H1 (cell line): ENCODE measurements around the gene POGK. TPM values are rescaled to one million over a fixed set of nuclear protein-coding genes. Genes with fewer than 3 reads are reported as not detected.

Experiments used
- CTCF ChIA-PET: fragments of 300-600 bp; sonication (Branson Sonifier 250); formaldehyde crosslinking; loops from one replicate; lab custom pipeline; 2021; ENCODE audit not compliant: partially characterized antibody; lab: Charles Lee
- POLR2A ChIA-PET: fragments of 300-600 bp; sonication (Branson Sonifier 250); formaldehyde crosslinking; loops from one replicate; lab custom pipeline; 2021; ENCODE audit warnings: inconsistent platforms; ENCODE audit not compliant: partially characterized antibody; lab: Charles Lee
- DNase-seq, 2 experiments: peaks; one replicate each; pipeline versions ENCODE4 v3.0.0 to v3.0.0-alpha.2; 2010 to 2022; ENCODE audit warnings: low spot score in 2 of 2, low read depth in 1 of 2, mixed read lengths in 1 of 2
- FAIRE-seq: peaks from 2 replicates; lab custom pipeline; 2011; peaks lifted over from hg19 to GRCh38; lab: Jason Lieb, UNC
- H2AFZ ChIP-seq: 2 replicates; pipeline ENCODE4 v1.8.1; 2012; ENCODE audit warnings: low read length, inconsistent platforms
- H2AK5ac ChIP-seq: 2 replicates; pipeline ENCODE4 v1.6.1; 2013; ENCODE audit warnings: low read depth, low read length
- H2BK120ac ChIP-seq: replicated peaks from 2 replicates; pipeline ENCODE3; 2013; ENCODE audit warnings: low read depth, low read length, inconsistent platforms
- H2BK12ac ChIP-seq: 2 replicates; pipeline ENCODE4 v1.6.1; 2013; ENCODE audit warnings: low read depth, low read length
- H2BK15ac ChIP-seq: 2 replicates; pipeline ENCODE4 v1.6.1; 2013; ENCODE audit warnings: low read length
- H2BK20ac ChIP-seq: 2 replicates; pipeline ENCODE4 v1.6.1; 2013; ENCODE audit warnings: low read length
- H2BK5ac ChIP-seq: 2 replicates; pipeline ENCODE4 v1.6.1; 2013; ENCODE audit warnings: low read depth, low read length
- H3K14ac ChIP-seq: 2 replicates; pipeline ENCODE4 v1.6.1; 2013; ENCODE audit warnings: inconsistent platforms; ENCODE audit not compliant: insufficient read length
- H3K18ac ChIP-seq: 2 replicates; pipeline ENCODE4 v1.6.1; 2013; ENCODE audit warnings: low read length; ENCODE audit errors: extremely low read depth
- H3K23ac ChIP-seq: 2 replicates; pipeline ENCODE4 v1.6.1; 2013; ENCODE audit warnings: inconsistent platforms; ENCODE audit not compliant: insufficient read length
- H3K23me2 ChIP-seq: 2 replicates; pipeline ENCODE4 v1.6.1; 2013; ENCODE audit warnings: low read depth, low read length
- H3K27ac ChIP-seq: 2 replicates; pipeline ENCODE4 v1.6.1; 2011; ENCODE audit warnings: low read depth, low read length, inconsistent platforms
- H3K27me3 ChIP-seq, 4 experiments: replicated peaks in 1 of 4; 1 replicate in 1 of 4; 2 replicates in 3 of 4; pipeline versions ENCODE4 v1.6.1 to v1.8.1; 2011 to 2013; ENCODE audit warnings: low read length in 3 of 4, mild to moderate bottlenecking in 3 of 4, inconsistent platforms in 2 of 4, mixed read lengths in 2 of 4, moderate library complexity in 1 of 4; ENCODE audit not compliant: control insufficient read depth in 3 of 4, insufficient read depth in 3 of 4; ENCODE audit errors: extremely low read depth in 1 of 4
- H3K36me3 ChIP-seq, 4 experiments: 2 replicates each; pipeline versions ENCODE4 v1.6.1 to v1.8.1; 2011 to 2013; ENCODE audit warnings: mild to moderate bottlenecking in 4 of 4, low read length in 3 of 4, moderate library complexity in 2 of 4, control low read depth in 1 of 4, inconsistent platforms in 1 of 4; ENCODE audit not compliant: insufficient read depth in 4 of 4, control insufficient read depth in 2 of 4
- H3K4ac ChIP-seq: replicated peaks from 2 replicates; pipeline ENCODE3; 2013; ENCODE audit warnings: low read length, low read depth, mixed read lengths, inconsistent platforms; ENCODE audit not compliant: insufficient read length
- H3K4me1 ChIP-seq, 4 experiments: replicated peaks in 1 of 4; 1 replicate in 1 of 4; 2 replicates in 3 of 4; pipeline versions ENCODE4 v1.6.1 to v1.8.1; 2011 to 2013; ENCODE audit warnings: low read length in 3 of 4, inconsistent platforms in 2 of 4, mixed read lengths in 1 of 4; ENCODE audit not compliant: insufficient read depth in 4 of 4, control insufficient read depth in 3 of 4
- H3K4me2 ChIP-seq, 2 experiments: 2 replicates each; pipeline versions ENCODE4 v1.6.1 to v1.8.1; 2011 to 2013; ENCODE audit warnings: low read depth in 2 of 2, low read length in 2 of 2, control low read depth in 1 of 2, inconsistent platforms in 1 of 2, mild to moderate bottlenecking in 1 of 2; ENCODE audit not compliant: insufficient read depth in 1 of 2
- H3K4me3 ChIP-seq, 4 experiments: fragments of 200-600, 300-600 bp in 1 of 4; sonication (generic), shearing (Covaris generic), sonication (Bioruptor Twin) in 1 of 4; 2 replicates each; pipeline versions ENCODE4 v1.5.1 to v1.8.1; 2011 to 2016; ENCODE audit warnings: low read length in 4 of 4, low read depth in 3 of 4, control low read depth in 2 of 4, inconsistent platforms in 2 of 4, mild to moderate bottlenecking in 2 of 4, mixed read lengths in 1 of 4, moderate library complexity in 1 of 4; ENCODE audit not compliant: insufficient read depth in 2 of 4; ENCODE audit errors: extremely low read depth in 1 of 4
- H3K56ac ChIP-seq: replicated peaks from 2 replicates; pipeline ENCODE3; 2013; ENCODE audit warnings: low read depth, mild to moderate bottlenecking, mixed read lengths, low read length, inconsistent platforms; ENCODE audit not compliant: insufficient read length
- H3K79me1 ChIP-seq: 2 replicates; pipeline ENCODE4 v1.6.1; 2013; ENCODE audit warnings: low read depth, low read length, control low read depth
- H3K79me2 ChIP-seq, 2 experiments: 2 replicates each; pipeline versions ENCODE4 v1.6.1 to v1.8.1; 2012 to 2013; ENCODE audit warnings: low read length in 2 of 2, mild to moderate bottlenecking in 2 of 2, inconsistent platforms in 1 of 2; ENCODE audit not compliant: insufficient read depth in 2 of 2, control insufficient read depth in 1 of 2
- H3K9ac ChIP-seq, 4 experiments: replicated peaks in 1 of 4; 1 replicate in 1 of 4; 2 replicates in 3 of 4; pipeline versions ENCODE4 v1.6.1 to v1.8.1; 2011 to 2013; ENCODE audit warnings: low read depth in 3 of 4, low read length in 3 of 4, control low read depth in 2 of 4, mild to moderate bottlenecking in 2 of 4, moderate library complexity in 2 of 4, inconsistent platforms in 1 of 4; ENCODE audit errors: extremely low read depth in 1 of 4
- H3K9me3 ChIP-seq, 2 experiments: 2 replicates each; pipeline versions ENCODE4 v1.6.1 to v1.8.1; 2012 to 2013; ENCODE audit warnings: mild to moderate bottlenecking in 2 of 2, moderate library complexity in 2 of 2, control low read depth in 1 of 2, inconsistent platforms in 1 of 2, low read depth in 1 of 2, low read length in 1 of 2, mixed read lengths in 1 of 2; ENCODE audit not compliant: insufficient read depth in 2 of 2
- H4K20me1 ChIP-seq, 2 experiments: replicated peaks in 1 of 2; 2 replicates each; pipeline versions ENCODE3 to v1.8.1; 2011 to 2013; ENCODE audit warnings: inconsistent platforms in 2 of 2, low read length in 2 of 2, mild to moderate bottlenecking in 1 of 2; ENCODE audit not compliant: insufficient read depth in 2 of 2, control insufficient read depth in 1 of 2
- H4K5ac ChIP-seq: 2 replicates; pipeline ENCODE4 v1.6.1; 2013; ENCODE audit warnings: low read length, low read depth, mixed read lengths, inconsistent platforms; ENCODE audit not compliant: insufficient read length
- H4K8ac ChIP-seq: 2 replicates; pipeline ENCODE4 v1.8.0; 2013; ENCODE audit warnings: mild to moderate bottlenecking, moderate library complexity, low read length, inconsistent platforms; ENCODE audit not compliant: insufficient read depth; ENCODE audit errors: extremely low read depth
- H4K91ac ChIP-seq: replicated peaks from 2 replicates; pipeline ENCODE3; 2013; ENCODE audit warnings: low read length, mixed read lengths, inconsistent platforms; ENCODE audit not compliant: insufficient read length
- BACH1 ChIP-seq: IDR thresholded peaks from 2 replicates; pipeline ENCODE4 v1.6.1; 2012; ENCODE audit warnings: low read length, improper control_type of control experiment
- CREB1 ChIP-seq: IDR thresholded peaks from 2 replicates; pipeline ENCODE4 v1.6.1; 2012; ENCODE audit warnings: inconsistent platforms
- EZH2 ChIP-seq: fragments of 200-600 bp; sonication (generic); IDR thresholded peaks from 2 replicates; pipeline ENCODE4 v1.7.1; 2012; ENCODE audit warnings: low read depth, mild to moderate bottlenecking, moderate library complexity, low read length, inconsistent platforms; ENCODE audit not compliant: severe bottlenecking
- HDAC6 ChIP-seq: IDR thresholded peaks from one replicate; pipeline ENCODE4 v1.7.1; 2012; ENCODE audit warnings: low read depth, mild to moderate bottlenecking, inconsistent platforms, low read length, moderate library complexity
- JUN ChIP-seq: IDR thresholded peaks from 2 replicates; pipeline ENCODE4 v1.6.1; 2011; ENCODE audit warnings: low read depth, mild to moderate bottlenecking, improper control_type of control experiment, low read length
- NRF1 ChIP-seq: IDR thresholded peaks from 2 replicates; pipeline ENCODE4 v1.6.1; 2011; ENCODE audit warnings: mild to moderate bottlenecking, low read depth, low read length, improper control_type of control experiment
- SIN3A ChIP-seq, 2 experiments: IDR thresholded peaks in 1 of 2; conservative IDR thresholded peaks in 1 of 2; 2 replicates each; pipeline ENCODE4 v1.6.1; 2011 to 2012; ENCODE audit warnings: low read length in 2 of 2, improper control_type of control experiment in 1 of 2, low read depth in 1 of 2, mild to moderate bottlenecking in 1 of 2
- ZNF274 ChIP-seq: IDR thresholded peaks from 2 replicates; pipeline ENCODE4 v1.7.0; 2012; ENCODE audit warnings: low read length, borderline replicate concordance; ENCODE audit errors: extremely low read depth
- WGBS, 2 experiments: shearing (Covaris generic) in 1 of 2; methylation state at CpG; one replicate each; pipeline versions ENCODE4 v1.1.6 to v1.1.7; 2013 to 2015; ENCODE audit warnings: low lambda C conversion rate in 2 of 2, mixed read lengths in 2 of 2, inconsistent platforms in 1 of 2, low coverage in 1 of 2, missing lambda C conversion rate in 1 of 2; ENCODE audit not compliant: insufficient replicate concordance in 2 of 2, insufficient coverage in 1 of 2, insufficient read length in 1 of 2; ENCODE audit errors: extremely low coverage in 1 of 2, missing lambda C conversion rate in 1 of 2; 5-methylcytosine and 5-hydroxymethylcytosine counted together
- polyA plus RNA-seq, 7 experiments: library from polyadenylated mRNA; depleted of rRNA in 3 of 7; stranded (reverse) in 5 of 7; unstranded in 2 of 7; fragments of >200 nt in 5 of 7; fragments of 200-250 nt in 2 of 7; gene quantifications; 1 replicate in 5 of 7; 2 replicates in 1 of 7; 4 replicates in 1 of 7; pipeline versions ENCODE4 v1.2.1 to v1.2.3, GENCODE V29; 2011 to 2013; ENCODE audit warnings: missing spikeins in 2 of 7, mixed read lengths in 2 of 7
- total RNA-seq: library from RNA; stranded (reverse); fragmentation: NEBNext Ultra II Directional; extraction: Animal tissue kit (Norgen Biotek cat#: 25700); gene quantifications from 2 replicates; pipeline ENCODE4 v1.2.1, GENCODE V29; 2021
- TF ChIP-seq, protein P1 (sequence below): IDR thresholded peaks from 2 replicates; pipeline ENCODE4 v1.6.1; 2012; ENCODE audit warnings: inconsistent platforms
- TF ChIP-seq, protein P2 (sequence below), 3 experiments: IDR thresholded peaks; 1 replicate in 2 of 3; 2 replicates in 1 of 3; pipeline versions ENCODE4 v1.5.1 to v1.6.1; 2011; ENCODE audit warnings: low read length in 3 of 3, mild to moderate bottlenecking in 3 of 3, inconsistent platforms in 2 of 3, low read depth in 1 of 3, moderate library complexity in 1 of 3; ENCODE audit not compliant: insufficient read depth in 1 of 3; ENCODE audit errors: control extremely low read depth in 1 of 3

The POGK gene
- total and polyA plus RNA-seq, 2 of the 8 experiments (the other 6 are each of a cell fraction or from before 2014, with no cell fraction given) = 16.9 to 40.3 TPM

DNA sequence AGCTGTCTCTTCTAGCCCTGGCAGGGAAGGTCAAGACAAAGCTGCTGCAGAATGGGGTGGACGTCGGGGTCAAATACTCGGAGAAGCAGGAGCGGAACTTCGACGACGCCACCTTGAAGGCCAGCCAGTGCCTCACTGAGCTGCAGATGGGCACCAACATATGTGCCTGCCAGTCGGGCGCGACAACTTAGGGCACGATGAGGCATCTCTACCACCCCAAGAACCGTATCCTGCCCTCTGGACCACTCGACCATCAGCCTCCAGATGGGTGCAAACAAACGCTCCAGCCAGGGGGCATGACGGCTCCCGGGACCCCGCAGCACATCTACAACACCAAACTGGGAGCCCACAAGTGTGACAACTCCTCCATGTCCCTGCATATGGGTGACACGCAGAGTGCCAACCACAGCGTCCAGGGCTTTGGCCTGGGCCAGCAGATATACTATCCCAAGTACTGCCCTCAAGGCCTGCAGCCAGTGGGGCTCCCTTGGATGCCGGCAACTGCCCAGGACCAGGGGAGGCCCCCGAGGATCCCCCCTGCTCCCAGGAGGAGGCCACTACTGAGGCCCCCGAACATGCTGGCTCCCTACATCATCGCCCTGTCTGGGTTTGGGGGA, 42.5 kb upstream of the POGK start:
- Histone ChIP-seq H4K91ac (no peak overlapping the region), H3K9me3 (no peaks in the 10 kb centered on the region; a peak in 1 of 4 replicates), H2BK120ac (no peak overlapping the region), H2BK15ac (no peak overlapping the region), H4K20me1 (no peaks in the 10 kb centered on the region), H3K4me2 (no peak overlapping the region), H2BK5ac (no peak overlapping the region), H3K56ac (no peak overlapping the region), H3K27me3 (no peaks in the 10 kb centered on the region), H2BK20ac (no peak overlapping the region), H3K4ac (no peak overlapping the region), H4K8ac (no peak overlapping the region), H4K5ac (no peak overlapping the region), H3K36me3 (no peaks in the 10 kb centered on the region), H3K14ac (no peak overlapping the region), H3K4me3 (no peak overlapping the region), H2AFZ (no peak overlapping the region), H3K23ac (no peak overlapping the region), H3K9ac (no peak overlapping the region), H3K79me1 (no peaks in the 10 kb centered on the region), H3K18ac (no peak overlapping the region), H3K23me2 (no peaks in the 10 kb centered on the region), H3K79me2 (no peaks in the 10 kb centered on the region), H3K4me1 (no peaks in the 10 kb centered on the region), H3K27ac (no peak overlapping the region), H2AK5ac (no peak overlapping the region), H2BK12ac (no peak overlapping the region)
- WGBS, 2 experiments = 94% methylated on average over 21 of the region's 23 CpGs; no CpG with 5 or more reads in 1 of the 2 experiments
- TF ChIP-seq, protein P1, sequence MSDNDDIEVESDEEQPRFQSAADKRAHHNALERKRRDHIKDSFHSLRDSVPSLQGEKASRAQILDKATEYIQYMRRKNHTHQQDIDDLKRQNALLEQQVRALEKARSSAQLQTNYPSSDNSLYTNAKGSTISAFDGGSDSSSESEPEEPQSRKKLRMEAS = no peak
- TF ChIP-seq NRF1 (no peak), BACH1 (no peak), SIN3A (conservative IDR thresholded peaks at IDR 0.05 in 1 of 2, IDR thresholded peaks at IDR 0.05 in 1 of 2; ENCODE audit: low read depth in 1 of 2, low read length in 2 of 2) (no peak), HDAC6 (no peak), ZNF274 (no peak), JUN (no peak), EZH2 (no peak), CREB1 (no peak)
- TF ChIP-seq, protein P2, sequence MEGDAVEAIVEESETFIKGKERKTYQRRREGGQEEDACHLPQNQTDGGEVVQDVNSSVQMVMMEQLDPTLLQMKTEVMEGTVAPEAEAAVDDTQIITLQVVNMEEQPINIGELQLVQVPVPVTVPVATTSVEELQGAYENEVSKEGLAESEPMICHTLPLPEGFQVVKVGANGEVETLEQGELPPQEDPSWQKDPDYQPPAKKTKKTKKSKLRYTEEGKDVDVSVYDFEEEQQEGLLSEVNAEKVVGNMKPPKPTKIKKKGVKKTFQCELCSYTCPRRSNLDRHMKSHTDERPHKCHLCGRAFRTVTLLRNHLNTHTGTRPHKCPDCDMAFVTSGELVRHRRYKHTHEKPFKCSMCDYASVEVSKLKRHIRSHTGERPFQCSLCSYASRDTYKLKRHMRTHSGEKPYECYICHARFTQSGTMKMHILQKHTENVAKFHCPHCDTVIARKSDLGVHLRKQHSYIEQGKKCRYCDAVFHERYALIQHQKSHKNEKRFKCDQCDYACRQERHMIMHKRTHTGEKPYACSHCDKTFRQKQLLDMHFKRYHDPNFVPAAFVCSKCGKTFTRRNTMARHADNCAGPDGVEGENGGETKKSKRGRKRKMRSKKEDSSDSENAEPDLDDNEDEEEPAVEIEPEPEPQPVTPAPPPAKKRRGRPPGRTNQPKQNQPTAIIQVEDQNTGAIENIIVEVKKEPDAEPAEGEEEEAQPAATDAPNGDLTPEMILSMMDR (IDR thresholded peaks at IDR 0.05; ENCODE audit: control extremely low read depth in 1 of 3, insufficient read depth in 1 of 3, low read depth in 1 of 3, low read length in 3 of 3) = no peak
- CTCF ChIA-PET = no interaction called here
- POLR2A ChIA-PET = no interaction called here
- DNase-seq (no peak), FAIRE-seq (no peak)
